Vagina (tissue), 2 donors: Measurements from ENCODE around the gene ENGASE.

Experiments used
- CTCF ChIP-seq, 3 experiments: fragments of 450-650 bp in 2 of 3; fragments of 200-600 bp in 1 of 3; sonication (generic) in 1 of 3; IDR thresholded peaks; one replicate each; pipeline ENCODE4 v1.5.1; 2017 to 2019; ENCODE audit warnings: antibody characterized with exemption in 3 of 3, mild to moderate bottlenecking in 2 of 3, moderate library complexity in 2 of 3
- POLR2A ChIP-seq, 2 donors: fragments of 450-650 bp; IDR thresholded peaks; one replicate each; pipeline ENCODE4 v1.6.1; 2017; ENCODE audit warnings: antibody characterized with exemption in 2 of 2, mild to moderate bottlenecking in 2 of 2, moderate library complexity in 2 of 2

- TF ChIP-seq CTCF (IDR thresholded peaks at IDR 0.05) (no peak), POLR2A (IDR thresholded peaks at IDR 0.05) (no peak)
Measured at GRCh38 chr17:79057737-79058385, 16.8 kb upstream of the ENGASE start.
